HG02763 (cell line): ENCODE results near the gene RPP40.
A peak's percentile ranks its signal among the peaks of the same experiment; 100 is the strongest.
"Not testable (repeated sequence)": the region's sequence is repeated elsewhere in the genome, so short reads cannot be mapped to it uniquely, and the experiment has no call there.

Experiments used
- ATAC-seq: cut with Tn5 transposase; IDR thresholded peaks from one replicate; pipeline ENCODE4 v1.9.1; 2021; ENCODE audit warnings: mild to moderate bottlenecking, moderate library complexity; ENCODE audit not compliant: unreplicated experiment

Gene RPP40

GRCh38 chr6:5003604-5004372 is at the start of gene RPP40:
Gene RPP40 (minus strand): TSS chr6:5004037. CDS start chr6:5004002, 35 bp downstream.
- peak; percentile 94 for ATAC-seq

- ATAC-seq, result no peak
Observed at GRCh38 chr6:5053038-5053437, 49.2 kb upstream of the RPP40 start.

GRCh38 chr6:5051394-5051793 is 47.6 kb upstream of the RPP40 start:
- ATAC-seq, result no peak

GRCh38 chr6:5050009-5050408 is 46.2 kb upstream of the RPP40 start:
- no peak for ATAC-seq

- no peak for ATAC-seq
Observed at GRCh38 chr6:5046430-5046829, 42.6 kb upstream of the RPP40 start.

GRCh38 chr6:5045416-5045815 is 41.6 kb upstream of the RPP40 start:
- no peak for ATAC-seq

- ATAC-seq, result no peak
Observed at GRCh38 chr6:5044866-5045265, 41.0 kb upstream of the RPP40 start.

GRCh38 chr6:5042436-5042835 is 38.6 kb upstream of the RPP40 start:
- ATAC-seq, result no peak

GRCh38 chr6:5041955-5042354 is 38.1 kb upstream of the RPP40 start:
- ATAC-seq, result no peak

- ATAC-seq, result no peak
Observed at GRCh38 chr6:5036269-5036668, 32.4 kb upstream of the RPP40 start.

- no peak for ATAC-seq
Observed at GRCh38 chr6:5034736-5035135, 30.9 kb upstream of the RPP40 start.

GRCh38 chr6:5034328-5034727 is 30.5 kb upstream of the RPP40 start:
- no peak for ATAC-seq

- ATAC-seq, result not testable (repeated sequence)
Observed at GRCh38 chr6:5033214-5033904, 29.5 kb upstream of the RPP40 start.

- not testable (repeated sequence) for ATAC-seq
Observed at GRCh38 chr6:5032706-5033105, 28.9 kb upstream of the RPP40 start.

- no peak for ATAC-seq
Observed at GRCh38 chr6:5031150-5031549, 27.3 kb upstream of the RPP40 start.

- ATAC-seq, result peak; percentile 71
Observed at GRCh38 chr6:5030596-5031136, 26.8 kb upstream of the RPP40 start.

- no peak for ATAC-seq
Observed at GRCh38 chr6:5029609-5030008, 25.8 kb upstream of the RPP40 start.

- ATAC-seq, result no peak
Observed at GRCh38 chr6:5028921-5029320, 25.1 kb upstream of the RPP40 start.

GRCh38 chr6:5028301-5028700 is 24.5 kb upstream of the RPP40 start:
- ATAC-seq, result no peak

GRCh38 chr6:5025911-5026819 is 22.3 kb upstream of the RPP40 start:
- ATAC-seq, result no peak

- no peak for ATAC-seq
Observed at GRCh38 chr6:5023923-5024322, 20.1 kb upstream of the RPP40 start.
